ENCODE data around the gene SLC40A1. TPM values are rescaled to one million over a fixed set of nuclear protein-coding genes. Genes with fewer than 3 reads are reported as not detected.

Gene SLC40A1
- total RNA-seq, 1 donor from 2014 or later, result 169 TPM

GRCh38 chr2:189595417-189595816 lies 14.8 kb upstream of the SLC40A1 start:
- ATAC-seq (no peak), DNase-seq (no peak)
- H3K27ac ChIP-seq, result no peak overlapping the region
- TF ChIP-seq, protein P1, sequence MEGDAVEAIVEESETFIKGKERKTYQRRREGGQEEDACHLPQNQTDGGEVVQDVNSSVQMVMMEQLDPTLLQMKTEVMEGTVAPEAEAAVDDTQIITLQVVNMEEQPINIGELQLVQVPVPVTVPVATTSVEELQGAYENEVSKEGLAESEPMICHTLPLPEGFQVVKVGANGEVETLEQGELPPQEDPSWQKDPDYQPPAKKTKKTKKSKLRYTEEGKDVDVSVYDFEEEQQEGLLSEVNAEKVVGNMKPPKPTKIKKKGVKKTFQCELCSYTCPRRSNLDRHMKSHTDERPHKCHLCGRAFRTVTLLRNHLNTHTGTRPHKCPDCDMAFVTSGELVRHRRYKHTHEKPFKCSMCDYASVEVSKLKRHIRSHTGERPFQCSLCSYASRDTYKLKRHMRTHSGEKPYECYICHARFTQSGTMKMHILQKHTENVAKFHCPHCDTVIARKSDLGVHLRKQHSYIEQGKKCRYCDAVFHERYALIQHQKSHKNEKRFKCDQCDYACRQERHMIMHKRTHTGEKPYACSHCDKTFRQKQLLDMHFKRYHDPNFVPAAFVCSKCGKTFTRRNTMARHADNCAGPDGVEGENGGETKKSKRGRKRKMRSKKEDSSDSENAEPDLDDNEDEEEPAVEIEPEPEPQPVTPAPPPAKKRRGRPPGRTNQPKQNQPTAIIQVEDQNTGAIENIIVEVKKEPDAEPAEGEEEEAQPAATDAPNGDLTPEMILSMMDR (IDR thresholded peaks at IDR 0.05), result no peak
- no peaks in the 10 kb centered on the region for H3K36me3 ChIP-seq
- intact Hi-C loops (cut with DNase I), result no loop called here
- H3K4me1 ChIP-seq, result no peaks in the 10 kb centered on the region
- no peak overlapping the region for H3K4me3 ChIP-seq
- no peaks in the 10 kb centered on the region for H3K9me3 ChIP-seq
- no peaks in the 10 kb centered on the region for H3K27me3 ChIP-seq

GRCh38 chr2:189594305-189594704 lies 13.7 kb upstream of the SLC40A1 start:
- DNase-seq (no peak), ATAC-seq (no peak)
- no peaks in the 10 kb centered on the region for H3K27me3 ChIP-seq
- H3K36me3 ChIP-seq, result no peaks in the 10 kb centered on the region
- no peaks in the 10 kb centered on the region for H3K9me3 ChIP-seq
- no peak overlapping the region for H3K4me3 ChIP-seq
- no peaks in the 10 kb centered on the region for H3K4me1 ChIP-seq
- no peak overlapping the region for H3K27ac ChIP-seq
- intact Hi-C loops (cut with DNase I), result no loop called here
- TF ChIP-seq, protein P1 (IDR thresholded peaks at IDR 0.05), result no peak

DNA sequence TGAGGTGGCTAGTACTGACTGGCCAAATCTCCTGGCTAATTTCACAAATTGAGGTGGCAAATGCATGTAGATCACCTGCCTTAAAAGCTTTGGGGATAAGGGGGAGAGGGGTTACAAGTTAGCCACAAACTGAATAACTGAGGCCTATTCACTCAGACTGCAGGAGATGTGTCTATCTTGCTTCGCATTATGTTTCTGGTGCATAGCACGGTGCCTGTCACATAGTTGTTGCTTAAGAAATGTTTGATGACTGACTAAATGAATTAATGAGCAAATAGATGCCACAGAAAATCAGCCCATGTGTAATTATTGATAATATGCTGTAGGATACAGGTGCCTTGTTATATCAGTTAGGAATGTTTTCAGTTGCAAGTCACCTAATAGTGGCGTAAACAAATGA lies 12.5 kb upstream of the SLC40A1 start:
- Histone ChIP-seq H3K4me1 (no peaks in the 10 kb centered on the region), H3K9me3 (no peaks in the 10 kb centered on the region), H3K27me3 (no peaks in the 10 kb centered on the region), H3K36me3 (no peaks in the 10 kb centered on the region), H3K27ac (no peak overlapping the region), H3K4me3 (no peak overlapping the region)
- ATAC-seq, result no peak
- intact Hi-C loops (cut with DNase I), result no loop called here
- TF ChIP-seq, protein P1 (IDR thresholded peaks at IDR 0.05), result no peak
- DNase-seq, result no peak

DNA sequence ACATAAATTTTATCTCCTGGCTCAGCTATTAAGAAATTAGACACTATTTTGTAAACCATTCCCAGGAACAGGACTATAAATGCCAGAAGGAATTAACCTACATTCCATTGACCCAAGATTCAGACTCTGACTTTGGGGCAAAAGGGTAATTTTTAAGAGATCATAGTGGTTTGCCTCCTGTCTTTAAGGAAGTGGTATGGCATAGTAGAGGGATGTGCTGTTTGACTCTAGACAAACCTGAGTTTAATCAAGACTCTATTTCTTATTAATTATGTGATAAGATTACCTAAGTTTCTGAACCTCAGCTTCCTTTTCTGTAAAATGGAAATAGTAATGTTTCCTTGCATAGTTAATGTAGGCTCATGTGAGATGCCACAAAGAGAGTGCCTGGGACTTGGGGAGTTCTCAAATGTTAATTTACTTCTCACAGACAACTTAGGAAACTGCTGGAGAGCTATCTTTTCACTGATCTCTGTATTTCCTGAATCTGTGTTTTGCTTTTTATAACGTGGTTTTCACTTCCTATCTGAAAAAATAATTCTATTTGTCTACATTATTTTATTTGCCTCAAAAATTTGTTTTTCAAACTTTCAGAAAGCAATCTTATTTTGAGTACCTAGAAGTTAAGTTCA lies 11.9 kb upstream of the SLC40A1 start:
- TF ChIP-seq, protein P1 (IDR thresholded peaks at IDR 0.05), result no peak
- intact Hi-C loops (cut with DNase I), result no loop called here
- Histone ChIP-seq H3K36me3 (no peaks in the 10 kb centered on the region), H3K9me3 (no peaks in the 10 kb centered on the region), H3K27ac (no peak overlapping the region), H3K4me3 (no peak overlapping the region), H3K4me1 (no peaks in the 10 kb centered on the region), H3K27me3 (no peaks in the 10 kb centered on the region)
- ATAC-seq (no peak), DNase-seq (no peak)

- intact Hi-C loops (cut with DNase I), result no loop called here
- H3K27ac ChIP-seq, result no peak overlapping the region
- TF ChIP-seq, protein P1 (IDR thresholded peaks at IDR 0.05), result no peak
Measured at GRCh38 chr2:189587780-189588179, 7.2 kb upstream of the SLC40A1 start.

More at GRCh38 chr2:189587780-189588179, 7.2 kb upstream of the SLC40A1 start:
- Histone ChIP-seq H3K36me3 (no peaks in the 10 kb centered on the region), H3K4me3 (no peak overlapping the region), H3K4me1 (peaks cover 3% of the 10 kb centered on the region), H3K9me3 (no peaks in the 10 kb centered on the region), H3K27me3 (no peaks in the 10 kb centered on the region)
- DNase-seq (no peak), ATAC-seq (no peak)
